HepG2 (cell line): ENCODE data around the gene JKAMP. TPM values are rescaled to one million over a fixed set of nuclear protein-coding genes. Genes with fewer than 3 reads are reported as not detected.

Experiments
- CHD4 ChIP-seq: fragments of 200-600 bp; sonication (generic); IDR thresholded peaks from 2 replicates; pipeline ENCODE4 v1.7.0; 2017; ENCODE audit warnings: mild to moderate bottlenecking, low read length, borderline replicate concordance
- GLI4 ChIP-seq: sonication (generic); formaldehyde crosslinking; IDR thresholded peaks from 2 replicates; pipeline ENCODE4 v1.5.1; 2020; ENCODE audit warnings: missing genetic modification reagents, mild to moderate bottlenecking, moderate library complexity, borderline replicate concordance
- KAT2B ChIP-seq: fragments of 150-350 bp; IDR thresholded peaks from 2 replicates; pipeline ENCODE4 v1.6.1; 2014; ENCODE audit warnings: low read depth, low read length, borderline replicate concordance
- KLF16 ChIP-seq, 2 experiments: sonication (generic) in 1 of 2; formaldehyde crosslinking in 1 of 2; IDR thresholded peaks; 2 replicates each; pipeline versions ENCODE4 v1.6.1 to v1.8.0; 2016 to 2023; ENCODE audit warnings: missing genetic modification reagents in 2 of 2, missing compliant biosample characterization in 1 of 2
- MLLT10 ChIP-seq: sonication (generic); formaldehyde crosslinking; IDR thresholded peaks from 2 replicates; pipeline ENCODE4 v1.4.0; 2020; ENCODE audit warnings: missing genetic modification reagents
- PATZ1 ChIP-seq: sonication (generic); formaldehyde crosslinking; IDR thresholded peaks from 2 replicates; pipeline ENCODE4 v1.4.0; 2020; ENCODE audit warnings: missing genetic modification reagents
- PCBP1 ChIP-seq: fragments of 200-400 bp; formaldehyde crosslinking; IDR thresholded peaks from 2 replicates; pipeline ENCODE4 v1.6.1; 2017; ENCODE audit warnings: mild to moderate bottlenecking, low read depth, low read length, borderline replicate concordance
- RAD21 ChIP-seq: fragments of 450-650 bp; formaldehyde crosslinking; IDR thresholded peaks from 2 replicates; pipeline ENCODE4 v1.5.0; 2020; ENCODE audit warnings: mild to moderate bottlenecking
- REXO4 ChIP-seq: sonication (generic); formaldehyde crosslinking; IDR thresholded peaks from 2 replicates; pipeline ENCODE4 v1.8.0; 2022; ENCODE audit warnings: missing genetic modification reagents, mild to moderate bottlenecking, borderline replicate concordance
- SIX1 ChIP-seq: sonication (generic); formaldehyde crosslinking; IDR thresholded peaks from 2 replicates; pipeline ENCODE4 v1.4.0; 2020; ENCODE audit warnings: missing genetic modification reagents, borderline replicate concordance
- SOX5 ChIP-seq: IDR thresholded peaks from 2 replicates; pipeline ENCODE4 v1.6.1; 2016; ENCODE audit warnings: borderline replicate concordance
- ZBTB1 ChIP-seq: sonication (generic); formaldehyde crosslinking; IDR thresholded peaks from 2 replicates; pipeline ENCODE4 v1.4.0; 2020; ENCODE audit warnings: missing genetic modification reagents, borderline replicate concordance
- ZBTB7A ChIP-seq: sonication (generic); formaldehyde crosslinking; IDR thresholded peaks from 2 replicates; pipeline ENCODE4 v1.8.0; 2022; ENCODE audit warnings: mild to moderate bottlenecking, missing genetic modification reagents
- ZFP82 ChIP-seq: sonication (generic); formaldehyde crosslinking; IDR thresholded peaks from 2 replicates; pipeline ENCODE4 v1.5.1; 2020; ENCODE audit warnings: mild to moderate bottlenecking, missing genetic modification reagents, borderline replicate concordance
- ZNF235 ChIP-seq: sonication (generic); formaldehyde crosslinking; IDR thresholded peaks from 2 replicates; pipeline ENCODE4 v1.8.1; 2023; ENCODE audit warnings: mild to moderate bottlenecking, missing genetic modification reagents, borderline replicate concordance
- ZNF34 ChIP-seq: sonication (generic); formaldehyde crosslinking; IDR thresholded peaks from 2 replicates; pipeline ENCODE4 v1.4.0; 2020; ENCODE audit warnings: mild to moderate bottlenecking, missing genetic modification reagents, borderline replicate concordance
- ZNF724P ChIP-seq: sonication (generic); formaldehyde crosslinking; IDR thresholded peaks from 2 replicates; pipeline ENCODE4 v1.8.0; 2022; ENCODE audit warnings: missing genetic modification reagents, borderline replicate concordance
- polyA plus RNA-seq, 8 experiments: library from polyadenylated mRNA; depleted of rRNA in 3 of 8; stranded (reverse) in 7 of 8; unstranded in 1 of 8; fragments of >200 nt; fragmentation: Illumina TruSeq in 4 of 8; extraction: Trizol in 4 of 8; gene quantifications; 2 replicates each; pipeline versions ENCODE4 v1.2.1 to v1.2.3, GENCODE V29; 2011 to 2016; ENCODE audit warnings: low read depth in 4 of 8, missing spikeins in 1 of 8, mixed read lengths in 1 of 8; ENCODE audit not compliant: insufficient read depth in 1 of 8
- total RNA-seq, 5 experiments: library from RNA; depleted of rRNA; stranded (reverse); fragments of >200 nt; fragmentation: Illumina TruSeq; extraction: Trizol; gene quantifications; 2 replicates each; pipeline ENCODE4 v1.2.3, GENCODE V29; 2016; ENCODE audit warnings: low read depth in 1 of 5
- TF ChIP-seq, protein P1 (sequence below): sonication (generic); formaldehyde crosslinking; IDR thresholded peaks from 2 replicates; pipeline ENCODE4 v1.5.1; 2020; ENCODE audit warnings: mild to moderate bottlenecking, missing genetic modification reagents, moderate library complexity
- TF ChIP-seq, protein P2 (sequence below): IDR thresholded peaks from 2 replicates; pipeline ENCODE4 v1.6.1; 2018; ENCODE audit warnings: missing genetic modification reagents, mild to moderate bottlenecking, missing compliant biosample characterization
- TF ChIP-seq, protein P3 (sequence below): sonication (generic); formaldehyde crosslinking; IDR thresholded peaks from 2 replicates; pipeline ENCODE4 v1.5.1; 2020; ENCODE audit warnings: mild to moderate bottlenecking, moderate library complexity, missing genetic modification reagents

JKAMP gene
- total and polyA plus RNA-seq, 2 of the 13 experiments (the other 11 are each of a cell fraction or from before 2014, with no cell fraction given), result 56.4 to 135 TPM

GRCh38 chr14:59483819-59484638 lies at the start of gene JKAMP, which contains the start of gene L3HYPDH (continued):
- TF ChIP-seq, protein P1, sequence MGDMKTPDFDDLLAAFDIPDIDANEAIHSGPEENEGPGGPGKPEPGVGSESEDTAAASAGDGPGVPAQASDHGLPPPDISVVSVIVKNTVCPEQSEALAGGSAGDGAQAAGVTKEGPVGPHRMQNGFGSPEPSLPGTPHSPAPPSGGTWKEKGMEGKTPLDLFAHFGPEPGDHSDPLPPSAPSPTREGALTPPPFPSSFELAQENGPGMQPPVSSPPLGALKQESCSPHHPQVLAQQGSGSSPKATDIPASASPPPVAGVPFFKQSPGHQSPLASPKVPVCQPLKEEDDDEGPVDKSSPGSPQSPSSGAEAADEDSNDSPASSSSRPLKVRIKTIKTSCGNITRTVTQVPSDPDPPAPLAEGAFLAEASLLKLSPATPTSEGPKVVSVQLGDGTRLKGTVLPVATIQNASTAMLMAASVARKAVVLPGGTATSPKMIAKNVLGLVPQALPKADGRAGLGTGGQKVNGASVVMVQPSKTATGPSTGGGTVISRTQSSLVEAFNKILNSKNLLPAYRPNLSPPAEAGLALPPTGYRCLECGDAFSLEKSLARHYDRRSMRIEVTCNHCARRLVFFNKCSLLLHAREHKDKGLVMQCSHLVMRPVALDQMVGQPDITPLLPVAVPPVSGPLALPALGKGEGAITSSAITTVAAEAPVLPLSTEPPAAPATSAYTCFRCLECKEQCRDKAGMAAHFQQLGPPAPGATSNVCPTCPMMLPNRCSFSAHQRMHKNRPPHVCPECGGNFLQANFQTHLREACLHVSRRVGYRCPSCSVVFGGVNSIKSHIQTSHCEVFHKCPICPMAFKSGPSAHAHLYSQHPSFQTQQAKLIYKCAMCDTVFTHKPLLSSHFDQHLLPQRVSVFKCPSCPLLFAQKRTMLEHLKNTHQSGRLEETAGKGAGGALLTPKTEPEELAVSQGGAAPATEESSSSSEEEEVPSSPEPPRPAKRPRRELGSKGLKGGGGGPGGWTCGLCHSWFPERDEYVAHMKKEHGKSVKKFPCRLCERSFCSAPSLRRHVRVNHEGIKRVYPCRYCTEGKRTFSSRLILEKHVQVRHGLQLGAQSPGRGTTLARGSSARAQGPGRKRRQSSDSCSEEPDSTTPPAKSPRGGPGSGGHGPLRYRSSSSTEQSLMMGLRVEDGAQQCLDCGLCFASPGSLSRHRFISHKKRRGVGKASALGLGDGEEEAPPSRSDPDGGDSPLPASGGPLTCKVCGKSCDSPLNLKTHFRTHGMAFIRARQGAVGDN (CRISPR knock-in tag), result peak; percentile 100
- TF ChIP-seq MLLT10, result no peak
- no peak for TF ChIP-seq SOX5
- TF ChIP-seq SIX1 (CRISPR knock-in tag), result peak; percentile 3; the same call in 1 of the 2 replicates
- no peak for TF ChIP-seq CHD4
- TF ChIP-seq PCBP1, result no peak
- peak; percentile 88; the same call in 1 of the 2 replicates for TF ChIP-seq ZNF235 (CRISPR knock-in tag)
- TF ChIP-seq GLI4, result peak; percentile 97; the same call in 1 of the 2 replicates
- no peak for TF ChIP-seq KAT2B
- TF ChIP-seq REXO4 (CRISPR knock-in tag), result peak; percentile 94
- TF ChIP-seq ZBTB7A, result peak; percentile 94
- 0 out of 2 replicates have a peak, but pooled peaks have one; percentile 80 for TF ChIP-seq ZFP82 (CRISPR knock-in tag)
- TF ChIP-seq, protein P2, sequence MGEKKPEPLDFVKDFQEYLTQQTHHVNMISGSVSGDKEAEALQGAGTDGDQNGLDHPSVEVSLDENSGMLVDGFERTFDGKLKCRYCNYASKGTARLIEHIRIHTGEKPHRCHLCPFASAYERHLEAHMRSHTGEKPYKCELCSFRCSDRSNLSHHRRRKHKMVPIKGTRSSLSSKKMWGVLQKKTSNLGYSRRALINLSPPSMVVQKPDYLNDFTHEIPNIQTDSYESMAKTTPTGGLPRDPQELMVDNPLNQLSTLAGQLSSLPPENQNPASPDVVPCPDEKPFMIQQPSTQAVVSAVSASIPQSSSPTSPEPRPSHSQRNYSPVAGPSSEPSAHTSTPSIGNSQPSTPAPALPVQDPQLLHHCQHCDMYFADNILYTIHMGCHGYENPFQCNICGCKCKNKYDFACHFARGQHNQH (CRISPR knock-in tag), result peak; percentile 68
- TF ChIP-seq ZNF34 (CRISPR knock-in tag), result no peak
- peak; percentile 68 for TF ChIP-seq RAD21 (CRISPR knock-in tag)
- TF ChIP-seq PATZ1, result peak; percentile 52
- TF ChIP-seq ZBTB1 (CRISPR knock-in tag), result peak; percentile 77; the same call in 1 of the 2 replicates
- peak; percentile 87 for TF ChIP-seq ZNF724P (CRISPR knock-in tag)
- TF ChIP-seq, protein P3, sequence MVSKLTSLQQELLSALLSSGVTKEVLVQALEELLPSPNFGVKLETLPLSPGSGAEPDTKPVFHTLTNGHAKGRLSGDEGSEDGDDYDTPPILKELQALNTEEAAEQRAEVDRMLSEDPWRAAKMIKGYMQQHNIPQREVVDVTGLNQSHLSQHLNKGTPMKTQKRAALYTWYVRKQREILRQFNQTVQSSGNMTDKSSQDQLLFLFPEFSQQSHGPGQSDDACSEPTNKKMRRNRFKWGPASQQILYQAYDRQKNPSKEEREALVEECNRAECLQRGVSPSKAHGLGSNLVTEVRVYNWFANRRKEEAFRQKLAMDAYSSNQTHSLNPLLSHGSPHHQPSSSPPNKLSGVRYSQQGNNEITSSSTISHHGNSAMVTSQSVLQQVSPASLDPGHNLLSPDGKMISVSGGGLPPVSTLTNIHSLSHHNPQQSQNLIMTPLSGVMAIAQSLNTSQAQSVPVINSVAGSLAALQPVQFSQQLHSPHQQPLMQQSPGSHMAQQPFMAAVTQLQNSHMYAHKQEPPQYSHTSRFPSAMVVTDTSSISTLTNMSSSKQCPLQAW (CRISPR knock-in tag), result peak; percentile 90
- peak in 1 of 2 experiments; percentile 82; a peak in 2 of 4 replicates for TF ChIP-seq KLF16 (CRISPR knock-in tag; IDR thresholded peaks at IDR 0.05)
